HL-60/S4 treated with retinoic acid at 250 ng/mL for 4 days and 3 days (cell line): ENCODE results near the gene EXOC3L1.

Source experiments
- in situ Hi-C: fragments of 300-500 bp; cut with MboI; formaldehyde crosslinking; loops from 2 replicates; pipeline ENCODE4 v1.7.0; 2022; ENCODE audit warnings: low sequenced_read_pairs

EXOC3L1 gene

DNA sequence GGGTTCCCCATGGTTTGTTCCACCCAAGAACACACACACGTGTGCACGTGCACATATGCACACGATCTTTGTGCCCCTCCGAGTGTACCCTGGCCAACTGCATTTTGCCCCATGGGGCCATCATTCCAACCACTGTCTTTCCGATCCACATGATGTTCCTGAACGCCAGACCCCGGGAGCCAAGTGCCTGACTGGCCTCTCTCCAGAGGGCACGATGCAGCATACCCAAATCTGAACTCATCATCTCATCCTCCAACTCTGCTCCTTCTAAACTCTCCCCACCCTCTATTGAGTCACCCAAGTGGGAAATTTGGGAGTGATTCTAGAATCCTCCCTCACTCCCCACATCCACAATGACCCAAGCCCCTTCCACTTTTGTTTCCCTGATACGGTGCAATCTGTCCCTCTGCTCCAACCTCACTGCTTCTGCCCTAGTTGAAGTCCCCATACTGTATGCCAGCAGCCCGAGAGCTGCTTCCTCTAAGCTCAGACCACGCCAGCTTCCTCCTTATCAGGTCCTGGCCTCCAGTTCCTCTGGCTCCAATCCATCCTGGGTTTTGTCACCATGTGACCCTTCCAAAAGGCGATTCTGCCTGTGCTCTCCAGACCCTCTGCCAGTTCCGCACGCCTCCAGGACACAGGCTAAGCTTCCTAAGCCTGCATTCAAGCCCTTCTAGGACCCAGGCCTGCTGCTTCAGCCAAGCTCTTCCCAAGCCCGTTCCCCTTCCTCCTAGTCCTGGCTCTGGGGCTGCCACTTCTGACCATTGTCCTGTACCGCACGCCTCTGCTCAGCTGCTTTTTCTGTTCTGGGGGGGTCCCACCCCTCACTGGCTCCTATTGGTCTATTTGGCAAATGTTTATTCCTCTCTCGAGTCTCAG lies 26.9 kb upstream of the EXOC3L1 start:
- in situ Hi-C loops, result no loop called here

GRCh38 chr16:67215706-67216105 lies 25.8 kb upstream of the EXOC3L1 start:
- in situ Hi-C loops, result no loop called here

DNA sequence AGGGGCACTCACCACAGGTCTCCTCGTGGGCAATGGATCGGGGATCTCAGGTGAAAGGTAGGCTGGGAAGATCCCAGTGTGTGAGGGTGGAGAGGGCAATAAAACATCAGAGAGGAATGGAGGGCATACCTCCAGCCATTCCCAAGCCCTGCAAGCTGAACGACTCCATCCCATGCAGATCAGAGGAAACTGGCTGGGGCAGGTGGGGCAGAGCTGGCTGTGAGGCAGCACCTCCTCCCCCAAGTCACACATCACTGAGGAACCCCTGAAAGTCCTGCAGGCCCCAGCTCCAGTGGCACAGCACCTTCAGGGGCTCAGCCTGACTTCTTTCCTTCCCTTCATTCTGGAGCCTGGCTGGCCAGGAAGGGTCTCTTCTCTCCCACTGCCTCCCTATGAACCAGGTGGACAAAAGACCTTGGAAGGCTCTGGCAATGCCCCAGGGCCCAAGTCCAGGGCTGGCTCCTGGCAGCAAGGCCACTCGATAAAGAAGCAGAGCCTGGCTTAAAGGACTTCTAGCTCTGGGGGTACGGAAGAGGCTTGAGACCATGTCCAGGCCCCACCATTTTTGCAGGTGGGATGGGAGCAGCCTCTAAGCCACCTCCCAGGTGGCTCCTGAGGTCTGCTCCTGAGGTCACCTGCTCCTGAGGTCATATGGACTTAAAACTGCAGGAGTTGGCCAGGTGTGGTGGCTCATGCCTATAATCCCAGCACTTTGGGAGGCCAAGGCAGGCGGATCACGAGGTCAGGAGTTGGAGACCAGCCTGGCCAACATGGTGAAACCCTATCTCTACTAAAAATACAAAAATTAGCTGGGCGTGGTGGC lies 23.5 kb upstream of the EXOC3L1 start:
- in situ Hi-C loops, result no loop called here

- in situ Hi-C loops, result no loop called here
Measured at GRCh38 chr16:67212766-67213165, 22.8 kb upstream of the EXOC3L1 start.

DNA sequence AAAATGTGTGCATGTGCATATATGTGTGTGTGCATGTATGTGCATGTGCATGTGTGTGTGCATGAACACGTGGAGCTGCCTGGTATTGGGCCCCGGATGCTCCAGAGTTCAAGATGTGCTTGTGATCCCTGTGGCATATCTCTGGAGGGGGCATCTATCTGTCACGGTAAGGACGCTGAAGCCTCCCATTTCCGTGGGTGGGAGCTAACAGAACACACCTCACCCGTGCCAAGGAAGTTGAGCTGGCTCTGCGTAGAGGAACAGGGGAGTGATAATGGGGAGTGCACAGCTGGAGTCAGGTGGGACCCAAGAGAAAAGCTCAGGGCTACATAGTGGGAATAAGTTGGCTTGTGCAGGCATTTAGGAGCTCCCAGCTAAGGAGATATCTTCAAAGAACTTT lies 21.7 kb upstream of the EXOC3L1 start:
- in situ Hi-C loops, result no loop called here

DNA sequence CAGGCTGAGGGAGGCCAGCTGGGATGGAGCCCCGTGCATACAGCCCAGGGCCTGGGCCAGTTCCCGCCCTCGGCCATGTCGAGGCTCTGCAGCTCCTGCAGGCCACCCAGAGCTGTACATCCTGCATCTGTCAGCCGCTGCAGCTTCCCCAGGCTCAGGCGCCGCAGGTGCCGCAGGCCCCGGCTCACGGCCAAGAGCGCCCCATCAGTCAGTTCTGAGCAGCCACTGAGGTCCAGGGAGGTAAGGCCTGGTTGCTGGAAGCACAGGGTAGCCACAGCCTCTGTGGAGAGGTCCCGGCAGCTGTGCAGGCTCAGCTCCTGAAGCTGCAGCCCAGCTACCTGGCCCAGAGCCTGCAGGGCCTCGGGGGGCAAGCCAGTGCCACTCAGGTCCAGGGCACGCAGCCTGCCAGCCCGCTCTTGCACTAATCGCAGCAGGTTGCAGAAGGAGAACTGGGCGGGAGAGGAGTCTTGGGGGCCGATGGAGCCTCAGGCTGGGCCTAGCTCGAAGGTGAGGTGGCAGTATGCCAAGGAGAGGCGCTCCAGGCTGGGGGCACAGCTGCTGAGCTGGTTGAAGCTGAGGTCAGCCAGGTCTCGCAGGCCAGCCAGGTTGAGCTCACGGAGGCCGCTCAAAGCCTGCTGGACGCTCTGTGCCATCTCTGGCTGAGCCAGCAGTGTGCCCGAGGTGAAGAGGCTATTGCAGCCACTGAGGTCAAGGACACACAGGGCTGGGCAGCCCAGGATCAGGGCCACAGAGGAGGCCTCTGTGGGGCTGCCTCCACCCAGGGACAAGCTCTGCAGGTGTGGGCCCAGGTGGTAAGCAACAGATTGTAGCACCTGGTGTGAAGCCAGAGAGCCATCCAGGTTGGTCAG lies 20.4 kb upstream of the EXOC3L1 start:
- in situ Hi-C loops, result no loop called here

DNA sequence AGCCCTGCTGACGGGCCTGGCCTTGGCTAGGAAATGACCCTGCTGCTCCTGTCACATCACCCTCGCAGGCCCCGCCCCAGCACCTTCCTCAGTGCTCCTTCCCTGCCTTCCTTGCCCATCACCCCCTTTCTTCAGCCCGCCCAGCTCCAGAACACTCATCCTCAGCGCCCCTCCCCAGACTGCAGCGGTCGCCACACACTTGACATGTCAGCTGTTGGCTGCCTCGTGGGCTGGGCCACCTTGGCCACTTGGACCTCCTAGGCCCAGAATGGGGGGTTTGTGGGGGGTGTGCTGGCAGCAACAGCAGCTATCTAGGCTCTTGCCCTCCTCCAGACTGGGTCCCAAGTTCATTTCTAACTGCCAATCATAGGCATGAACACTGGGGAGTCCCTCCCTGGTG lies 19.6 kb upstream of the EXOC3L1 start:
- in situ Hi-C loops, result no loop called here

DNA sequence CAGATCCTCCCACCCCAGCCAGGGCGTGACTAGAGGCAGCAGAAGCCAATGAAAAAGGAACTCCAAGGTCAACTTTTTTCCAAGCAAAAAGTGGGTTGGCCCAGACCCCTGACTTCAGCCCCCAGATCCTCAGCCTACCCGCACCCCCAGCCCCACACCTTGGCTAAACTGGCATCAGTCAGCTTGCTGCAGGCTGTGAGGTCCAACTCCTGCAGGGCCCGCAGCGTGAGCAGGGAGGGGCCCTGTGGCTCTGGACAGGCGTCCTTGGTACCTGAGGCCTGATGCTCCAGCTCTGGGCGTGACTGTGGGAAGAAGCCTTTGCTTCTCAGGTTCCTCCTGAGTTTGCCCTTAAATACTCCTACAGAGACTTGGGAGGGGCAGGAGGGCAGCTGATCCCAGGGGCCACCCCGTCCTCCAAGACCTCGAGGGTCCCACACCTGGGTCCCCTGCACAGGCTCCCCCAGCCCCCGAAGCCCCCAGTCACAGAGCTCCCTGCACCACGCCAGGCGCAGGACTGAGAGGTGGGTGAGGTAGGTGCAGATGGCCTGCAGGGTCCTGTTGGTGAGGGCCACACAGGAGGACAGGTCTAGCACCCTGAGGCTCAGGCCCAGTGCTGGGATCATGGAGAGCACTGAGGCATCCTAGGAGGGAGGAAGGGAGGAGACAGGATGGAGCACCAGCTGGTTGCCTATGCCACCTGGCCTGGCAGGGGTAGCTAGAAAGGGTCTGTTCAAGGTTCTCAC lies 18.4 kb upstream of the EXOC3L1 start:
- in situ Hi-C loops, result no loop called here

- in situ Hi-C loops, result no loop called here
Measured at GRCh38 chr16:67207249-67208091, 17.5 kb upstream of the EXOC3L1 start.

GRCh38 chr16:67206838-67207248 lies 16.9 kb upstream of the EXOC3L1 start:
- in situ Hi-C loops, result no loop called here

DNA sequence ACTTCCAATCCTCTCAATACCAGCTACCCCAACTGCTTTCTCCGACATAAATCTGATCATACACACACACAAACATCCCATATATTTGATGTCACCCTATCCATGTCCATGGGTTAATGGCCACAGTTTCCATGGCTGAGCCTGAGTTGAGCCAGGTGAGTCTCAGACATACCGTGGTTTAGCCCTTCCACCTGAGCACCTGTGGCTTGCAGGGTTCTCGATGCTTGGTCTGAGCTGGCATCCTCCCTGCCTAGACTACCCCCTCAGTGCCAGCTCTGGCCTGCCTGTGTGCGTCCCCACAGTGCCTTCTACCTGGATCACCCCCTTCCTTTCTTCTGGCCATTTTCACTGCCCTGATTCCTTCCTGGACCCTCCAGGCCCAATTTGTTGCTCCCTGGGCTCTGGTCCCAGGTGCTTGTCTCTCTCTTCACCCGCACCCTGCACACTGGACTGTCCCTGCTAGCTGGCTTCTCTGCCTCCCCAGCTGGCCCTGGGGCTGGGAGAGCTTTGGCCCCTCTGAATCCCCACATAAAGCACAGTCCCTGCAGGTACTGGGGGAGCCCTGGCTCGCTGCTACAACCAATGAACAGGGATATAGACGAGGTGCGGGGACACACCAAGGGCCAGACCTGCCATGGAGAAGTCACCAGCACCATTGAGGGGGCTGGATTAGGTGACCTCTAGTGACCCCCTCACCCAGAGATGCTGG lies 16.3 kb upstream of the EXOC3L1 start:
- in situ Hi-C loops, result no loop called here

GRCh38 chr16:67204076-67204475 lies 14.1 kb upstream of the EXOC3L1 start:
- in situ Hi-C loops, result no loop called here

DNA sequence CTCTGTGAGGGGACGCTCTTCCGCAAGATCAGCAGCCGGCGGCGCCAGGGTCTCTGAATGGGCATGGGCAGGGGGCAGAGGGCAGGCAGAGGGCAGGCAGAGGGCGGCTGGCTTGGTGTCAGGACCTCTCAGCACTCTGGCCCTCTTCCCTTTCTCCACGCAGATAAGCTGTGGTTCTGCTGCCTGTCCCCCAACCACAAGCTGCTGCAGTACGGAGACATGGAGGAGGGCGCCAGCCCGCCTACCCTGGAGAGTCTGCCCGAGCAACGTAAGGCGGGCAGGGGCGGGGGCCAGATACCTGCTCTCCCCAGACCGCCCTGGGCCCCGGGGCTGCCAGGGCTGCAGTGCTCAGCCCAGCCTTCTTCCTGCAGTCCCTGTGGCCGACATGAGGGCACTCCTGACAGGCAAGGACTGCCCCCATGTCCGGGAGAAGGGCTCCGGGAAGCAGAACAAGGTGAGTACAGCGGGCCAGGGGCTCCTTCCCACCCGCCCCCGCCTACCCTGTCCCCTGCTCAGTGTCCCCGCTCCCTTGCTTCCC lies 13.1 kb upstream of the EXOC3L1 start:
- in situ Hi-C loops, result no loop called here

DNA sequence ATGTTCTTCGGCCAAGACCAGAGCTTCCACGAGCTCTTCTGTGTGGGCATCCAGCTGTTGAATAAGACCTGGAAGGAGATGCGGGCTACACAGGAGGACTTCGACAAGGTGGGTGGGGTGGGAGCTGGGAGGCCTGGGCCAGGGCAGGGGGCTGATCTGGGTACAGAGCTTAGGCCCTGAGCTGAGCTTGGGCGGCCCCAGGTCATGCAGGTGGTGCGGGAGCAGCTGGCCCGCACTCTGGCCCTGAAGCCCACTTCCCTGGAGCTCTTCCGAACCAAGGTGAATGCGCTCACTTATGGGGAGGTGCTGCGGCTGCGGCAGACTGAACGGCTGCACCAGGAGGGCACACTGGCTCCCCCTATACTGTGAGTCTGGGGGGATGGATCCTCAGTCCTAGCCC lies 12.5 kb upstream of the EXOC3L1 start:
- in situ Hi-C loops, result no loop called here

- in situ Hi-C loops, result no loop called here
Measured at GRCh38 chr16:67201411-67202345, 11.7 kb upstream of the EXOC3L1 start.

DNA sequence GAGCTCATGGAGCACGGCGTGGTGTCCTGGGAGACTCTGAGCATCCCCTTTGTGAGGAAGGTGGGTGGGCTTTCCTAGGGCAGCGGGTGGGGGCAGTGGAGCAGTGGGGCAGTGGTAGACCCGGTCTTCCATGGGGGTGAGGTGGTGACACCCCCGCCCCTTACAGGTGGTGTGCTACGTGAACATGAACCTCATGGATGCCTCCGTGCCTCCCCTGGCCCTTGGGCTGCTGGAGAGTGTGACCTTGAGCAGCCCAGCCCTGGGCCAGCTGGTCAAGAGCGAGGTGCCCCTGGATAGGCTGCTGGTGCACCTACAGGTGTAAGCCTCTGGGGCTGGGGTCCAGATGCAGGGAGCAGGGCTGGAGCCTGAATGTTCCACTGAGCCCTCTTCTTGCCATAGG lies 10.6 kb upstream of the EXOC3L1 start:
- in situ Hi-C loops, result no loop called here

- in situ Hi-C loops, result no loop called here
Measured at GRCh38 chr16:67199808-67200198, 9.9 kb upstream of the EXOC3L1 start.
